HCT116 (cell line): ENCODE data around the gene TENM3.

Experiments used
- POLR2A ChIP-seq: IDR thresholded peaks from 2 replicates; pipeline ENCODE4 v1.7.0; 2011; ENCODE audit warnings: borderline replicate concordance; ENCODE audit not compliant: insufficient read depth, insufficient read length; ENCODE audit errors: extremely low read depth
- POLR2AphosphoS5 ChIP-seq: IDR thresholded peaks from 2 replicates; pipeline ENCODE4 v1.6.1; 2011; ENCODE audit warnings: mild to moderate bottlenecking, low read depth, low read length, moderate library complexity

- TF ChIP-seq POLR2A (no peak), POLR2AphosphoS5 (no peak)
These were observed 192.2 kb downstream of the TENM3 start for GRCh38 chr4:182435401-182435800.
